A549 (cell line): ENCODE data around the gene PRKCE.

Experiments
- MYC ChIP-seq: IDR thresholded peaks from 2 replicates; pipeline ENCODE4 v1.6.1; 2012; ENCODE audit warnings: mild to moderate bottlenecking, inconsistent platforms, low read length, improper control_type of control experiment, borderline replicate concordance
- POLR2A ChIP-seq: IDR thresholded peaks from 2 replicates; pipeline ENCODE4 v1.6.1; 2012; ENCODE audit warnings: mild to moderate bottlenecking, low read length
- TP53 ChIP-seq: fragments of 250-450 bp; sonication (Bioruptor Pico); IDR thresholded peaks from 2 replicates; pipeline ENCODE4 v1.5.0; 2021; ENCODE audit warnings: mild to moderate bottlenecking, moderate library complexity
- TF ChIP-seq, protein P1 (sequence below): fragments of >200 bp; sonication (Bioruptor Twin); formaldehyde crosslinking; IDR thresholded peaks from 3 replicates; pipeline ENCODE4 v1.5.1; 2016
- TF ChIP-seq, protein P2 (sequence below): fragments of 450-650 bp; IDR thresholded peaks from 2 replicates; pipeline ENCODE4 v1.6.1; 2014; ENCODE audit warnings: antibody characterized with exemption

DNA sequence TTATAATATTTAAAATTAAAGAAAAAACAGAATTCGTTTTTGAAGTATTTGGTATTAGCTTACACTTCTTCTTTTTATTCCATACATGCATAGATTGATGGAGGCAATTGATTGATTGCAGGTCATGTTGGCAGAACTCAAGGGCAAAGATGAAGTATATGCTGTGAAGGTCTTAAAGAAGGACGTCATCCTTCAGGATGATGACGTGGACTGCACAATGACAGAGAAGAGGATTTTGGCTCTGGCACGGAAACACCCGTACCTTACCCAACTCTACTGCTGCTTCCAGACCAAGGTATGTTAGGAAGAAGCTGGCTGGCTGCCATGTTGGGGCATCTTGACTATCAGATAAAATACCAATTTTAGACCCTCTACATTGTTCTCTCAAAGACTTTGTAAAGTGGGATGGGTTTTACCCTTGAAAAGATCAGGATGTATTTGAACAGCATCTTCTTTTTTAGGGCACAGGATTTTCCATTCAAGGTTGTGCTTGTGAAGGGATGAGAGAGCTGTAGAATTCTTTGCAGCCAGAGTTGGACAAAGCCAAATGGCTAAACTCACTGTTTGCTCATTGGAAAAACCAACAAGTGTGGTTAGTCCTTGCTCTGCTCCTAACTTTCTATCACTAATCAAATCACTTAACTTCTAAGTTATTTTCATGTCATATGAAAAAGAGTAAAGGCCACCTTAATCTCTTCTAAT, 358.9 kb downstream of the PRKCE start:
- no peak for TF ChIP-seq POLR2A
- no peak for TF ChIP-seq TP53 (CRISPR knock-in tag)
- TF ChIP-seq, protein P1, sequence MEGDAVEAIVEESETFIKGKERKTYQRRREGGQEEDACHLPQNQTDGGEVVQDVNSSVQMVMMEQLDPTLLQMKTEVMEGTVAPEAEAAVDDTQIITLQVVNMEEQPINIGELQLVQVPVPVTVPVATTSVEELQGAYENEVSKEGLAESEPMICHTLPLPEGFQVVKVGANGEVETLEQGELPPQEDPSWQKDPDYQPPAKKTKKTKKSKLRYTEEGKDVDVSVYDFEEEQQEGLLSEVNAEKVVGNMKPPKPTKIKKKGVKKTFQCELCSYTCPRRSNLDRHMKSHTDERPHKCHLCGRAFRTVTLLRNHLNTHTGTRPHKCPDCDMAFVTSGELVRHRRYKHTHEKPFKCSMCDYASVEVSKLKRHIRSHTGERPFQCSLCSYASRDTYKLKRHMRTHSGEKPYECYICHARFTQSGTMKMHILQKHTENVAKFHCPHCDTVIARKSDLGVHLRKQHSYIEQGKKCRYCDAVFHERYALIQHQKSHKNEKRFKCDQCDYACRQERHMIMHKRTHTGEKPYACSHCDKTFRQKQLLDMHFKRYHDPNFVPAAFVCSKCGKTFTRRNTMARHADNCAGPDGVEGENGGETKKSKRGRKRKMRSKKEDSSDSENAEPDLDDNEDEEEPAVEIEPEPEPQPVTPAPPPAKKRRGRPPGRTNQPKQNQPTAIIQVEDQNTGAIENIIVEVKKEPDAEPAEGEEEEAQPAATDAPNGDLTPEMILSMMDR: no peak
- TF ChIP-seq, protein P2, sequence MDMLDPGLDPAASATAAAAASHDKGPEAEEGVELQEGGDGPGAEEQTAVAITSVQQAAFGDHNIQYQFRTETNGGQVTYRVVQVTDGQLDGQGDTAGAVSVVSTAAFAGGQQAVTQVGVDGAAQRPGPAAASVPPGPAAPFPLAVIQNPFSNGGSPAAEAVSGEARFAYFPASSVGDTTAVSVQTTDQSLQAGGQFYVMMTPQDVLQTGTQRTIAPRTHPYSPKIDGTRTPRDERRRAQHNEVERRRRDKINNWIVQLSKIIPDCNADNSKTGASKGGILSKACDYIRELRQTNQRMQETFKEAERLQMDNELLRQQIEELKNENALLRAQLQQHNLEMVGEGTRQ: no peak
- no peak for TF ChIP-seq MYC
